OCI-LY3 (cell line): Measurements from ENCODE around the gene SEMA5B.
A peak's percentile ranks its signal among the peaks of the same experiment; 100 is the strongest.

Experiments used
- H2AFZ ChIP-seq: fragments of 200-600, 300-600 bp; shearing (Covaris generic); 2 replicates; pipeline ENCODE4 v1.6.0; 2014; ENCODE audit warnings: antibody characterized with exemption, low read depth, low read length
- H3K27ac ChIP-seq: fragments of 200-600, 300-600 bp; sonication (generic); 2 replicates; pipeline ENCODE4 v1.5.1; 2014; ENCODE audit warnings: mild to moderate bottlenecking, low read length, moderate library complexity, mixed read lengths
- H3K27me3 ChIP-seq: fragments of 200-600, 300-600 bp; sonication (generic); 2 replicates; pipeline ENCODE4 v1.6.1; 2014; ENCODE audit warnings: low read depth, low read length, mixed read lengths
- H3K36me3 ChIP-seq: fragments of 200-600, 300-600 bp; sonication (generic); replicated peaks from 2 replicates; pipeline ENCODE3; 2014; ENCODE audit warnings: low read depth, low read length, mixed read lengths
- H3K4me1 ChIP-seq: fragments of 300-600, 200-600 bp; sonication (generic); 2 replicates; pipeline ENCODE4 v1.6.1; 2014; ENCODE audit warnings: low read length, mixed read lengths
- H3K4me2 ChIP-seq: fragments of 200-600, 300-600 bp; sonication (generic); 2 replicates; pipeline ENCODE4 v1.6.1; 2014; ENCODE audit warnings: low read length, mixed read lengths
- H3K4me3 ChIP-seq: fragments of 300-600, 200-600 bp; sonication (generic); 2 replicates; pipeline ENCODE4 v1.5.1; 2014; ENCODE audit warnings: antibody characterized with exemption, mild to moderate bottlenecking, low read length, moderate library complexity
- H3K79me2 ChIP-seq: fragments of 300-600, 200-600 bp; shearing (Covaris generic); 2 replicates; pipeline ENCODE4 v1.6.1; 2014; ENCODE audit warnings: mild to moderate bottlenecking, low read length, mixed read lengths
- H3K9ac ChIP-seq: fragments of 300-600, 200-600 bp; shearing (Covaris generic); 2 replicates; pipeline ENCODE4 v1.6.0; 2014; ENCODE audit warnings: mild to moderate bottlenecking, low read length, moderate library complexity
- H3K9me3 ChIP-seq: fragments of 200-600, 300-600 bp; shearing (Covaris generic); 2 replicates; pipeline ENCODE4 v1.6.1; 2014; ENCODE audit warnings: low read length, mixed read lengths; ENCODE audit not compliant: insufficient read depth
- H4K20me1 ChIP-seq: fragments of 200-600, 300-600 bp; sonication (generic); 2 replicates; pipeline ENCODE4 v1.6.1; 2016; ENCODE audit warnings: low read length, mixed read lengths; ENCODE audit not compliant: insufficient read depth
- EZH2phosphoT487 ChIP-seq: fragments of 200-600 bp; shearing (Covaris generic); IDR thresholded peaks from 2 replicates; pipeline ENCODE4 v1.6.1; 2018; ENCODE audit warnings: antibody characterized with exemption, mixed run types, low read depth
- TF ChIP-seq, protein P1 (sequence below): fragments of 200-600, 300-600 bp; sonication (generic); IDR thresholded peaks from 2 replicates; pipeline ENCODE4 v1.5.1; 2014; ENCODE audit warnings: antibody characterized with exemption, low read length, low read depth

SEMA5B gene

GRCh38 chr3:122916580-122916979, 111.0 kb downstream of the SEMA5B start:
- H3K4me1 ChIP-seq = peaks cover 27% of the 10 kb centered on the region
- no peak overlapping the region for H3K9ac ChIP-seq
- H3K4me2 ChIP-seq = peak overlapping the region; percentile 49
- H4K20me1 ChIP-seq = no peaks in the 10 kb centered on the region
- no peaks in the 10 kb centered on the region for H3K27me3 ChIP-seq
- peak overlapping the region; percentile 53 for H3K27ac ChIP-seq
- TF ChIP-seq, protein P1, sequence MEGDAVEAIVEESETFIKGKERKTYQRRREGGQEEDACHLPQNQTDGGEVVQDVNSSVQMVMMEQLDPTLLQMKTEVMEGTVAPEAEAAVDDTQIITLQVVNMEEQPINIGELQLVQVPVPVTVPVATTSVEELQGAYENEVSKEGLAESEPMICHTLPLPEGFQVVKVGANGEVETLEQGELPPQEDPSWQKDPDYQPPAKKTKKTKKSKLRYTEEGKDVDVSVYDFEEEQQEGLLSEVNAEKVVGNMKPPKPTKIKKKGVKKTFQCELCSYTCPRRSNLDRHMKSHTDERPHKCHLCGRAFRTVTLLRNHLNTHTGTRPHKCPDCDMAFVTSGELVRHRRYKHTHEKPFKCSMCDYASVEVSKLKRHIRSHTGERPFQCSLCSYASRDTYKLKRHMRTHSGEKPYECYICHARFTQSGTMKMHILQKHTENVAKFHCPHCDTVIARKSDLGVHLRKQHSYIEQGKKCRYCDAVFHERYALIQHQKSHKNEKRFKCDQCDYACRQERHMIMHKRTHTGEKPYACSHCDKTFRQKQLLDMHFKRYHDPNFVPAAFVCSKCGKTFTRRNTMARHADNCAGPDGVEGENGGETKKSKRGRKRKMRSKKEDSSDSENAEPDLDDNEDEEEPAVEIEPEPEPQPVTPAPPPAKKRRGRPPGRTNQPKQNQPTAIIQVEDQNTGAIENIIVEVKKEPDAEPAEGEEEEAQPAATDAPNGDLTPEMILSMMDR = no peak
- no peak for TF ChIP-seq EZH2phosphoT487
- no peaks in the 10 kb centered on the region for H3K79me2 ChIP-seq
- no peak overlapping the region for H2AFZ ChIP-seq
- H3K4me3 ChIP-seq = peak overlapping the region; percentile 26; the same call in 1 of the 2 replicates
- H3K9me3 ChIP-seq = no peaks in the 10 kb centered on the region
- no peaks in the 10 kb centered on the region for H3K36me3 ChIP-seq

- no peaks in the 10 kb centered on the region for H3K36me3 ChIP-seq
- H3K79me2 ChIP-seq = no peaks in the 10 kb centered on the region
- peaks cover 27% of the 10 kb centered on the region for H3K4me1 ChIP-seq
- H3K9ac ChIP-seq = no peak overlapping the region
- H2AFZ ChIP-seq = no peak overlapping the region
- no peak for TF ChIP-seq EZH2phosphoT487
- TF ChIP-seq, protein P1 = no peak
- H4K20me1 ChIP-seq = no peaks in the 10 kb centered on the region
- no peaks in the 10 kb centered on the region for H3K27me3 ChIP-seq
- H3K4me3 ChIP-seq = peak overlapping the region; percentile 26; the same call in 1 of the 2 replicates
- peak overlapping the region; percentile 53 for H3K27ac ChIP-seq
- H3K4me2 ChIP-seq = peak overlapping the region; percentile 49
- no peaks in the 10 kb centered on the region for H3K9me3 ChIP-seq
Measured at GRCh38 chr3:122916084-122916483, 111.5 kb downstream of the SEMA5B start.

- H2AFZ ChIP-seq = no peak overlapping the region
- H3K4me2 ChIP-seq = peak overlapping the region; percentile 49
- H3K4me1 ChIP-seq = peaks cover 27% of the 10 kb centered on the region
- no peaks in the 10 kb centered on the region for H3K9me3 ChIP-seq
- TF ChIP-seq EZH2phosphoT487 = no peak
- TF ChIP-seq, protein P1 = no peak
- H4K20me1 ChIP-seq = no peaks in the 10 kb centered on the region
- no peaks in the 10 kb centered on the region for H3K79me2 ChIP-seq
- no peaks in the 10 kb centered on the region for H3K27me3 ChIP-seq
- no peak overlapping the region; the same call in 1 of the 2 replicates for H3K4me3 ChIP-seq
- no peak overlapping the region for H3K27ac ChIP-seq
- H3K9ac ChIP-seq = no peak overlapping the region
- H3K36me3 ChIP-seq = no peaks in the 10 kb centered on the region
Measured at GRCh38 chr3:122915300-122916055, 112.1 kb downstream of the SEMA5B start.

DNA sequence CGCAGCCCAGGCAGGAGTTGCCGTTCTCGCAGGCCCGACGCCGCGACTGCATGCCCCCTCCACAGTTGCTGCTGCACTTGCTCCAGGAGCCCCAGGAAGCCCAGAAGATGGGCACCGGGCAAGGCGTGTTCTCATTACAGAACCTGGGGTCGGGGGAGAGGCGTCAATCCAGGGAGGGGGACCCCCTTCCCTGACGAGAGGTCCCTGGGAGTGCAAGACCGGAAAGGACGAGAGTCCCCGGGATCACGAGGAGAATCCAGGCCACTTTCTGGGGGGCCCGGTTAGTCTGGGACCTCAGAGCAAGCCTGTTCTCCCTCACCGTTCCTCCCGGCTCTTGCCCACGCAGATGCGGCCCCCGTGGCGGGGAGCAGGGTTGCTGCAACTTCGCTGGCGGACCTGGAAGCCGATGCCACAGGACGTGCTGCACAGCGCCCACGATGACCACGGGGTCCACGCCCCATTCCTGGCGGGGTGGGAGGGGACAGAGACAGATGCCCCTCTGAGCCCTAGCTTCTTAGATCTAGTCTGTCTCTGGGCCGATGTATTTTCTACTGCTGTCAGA, 113.9 kb downstream of the SEMA5B start:
- H2AFZ ChIP-seq = no peak overlapping the region
- H3K27ac ChIP-seq = no peak overlapping the region
- H3K4me3 ChIP-seq = no peak overlapping the region
- H3K9ac ChIP-seq = no peak overlapping the region
- no peaks in the 10 kb centered on the region for H4K20me1 ChIP-seq
- no peaks in the 10 kb centered on the region for H3K9me3 ChIP-seq
- H3K36me3 ChIP-seq = no peaks in the 10 kb centered on the region
- peaks cover 27% of the 10 kb centered on the region for H3K4me1 ChIP-seq
- no peaks in the 10 kb centered on the region for H3K79me2 ChIP-seq
- H3K27me3 ChIP-seq = no peaks in the 10 kb centered on the region
- no peak for TF ChIP-seq EZH2phosphoT487
- H3K4me2 ChIP-seq = no peak overlapping the region
